HG03025 (cell line): ENCODE data around the gene BBS2.

Experiments
- ATAC-seq: cut with Tn5 transposase; IDR thresholded peaks from one replicate; pipeline ENCODE4 v1.9.1; 2021; ENCODE audit warnings: mild to moderate bottlenecking, moderate library complexity; ENCODE audit not compliant: unreplicated experiment, low FRiP score

BBS2 gene

GRCh38 chr16:56479469-56479868 is 40.4 kb downstream of the BBS2 start:
- ATAC-seq = no peak

- ATAC-seq = no peak
Measured at GRCh38 chr16:56478281-56479049, 41.4 kb downstream of the BBS2 start.

GRCh38 chr16:56477096-56477878 is 42.5 kb downstream of the BBS2 start:
- no peak for ATAC-seq

GRCh38 chr16:56475201-56475600 is 44.6 kb downstream of the BBS2 start:
- ATAC-seq = no peak

GRCh38 chr16:56470666-56471065 is 49.2 kb downstream of the BBS2 start:
- no peak for ATAC-seq

- ATAC-seq = no peak
Measured at GRCh38 chr16:56470232-56470631, 49.6 kb downstream of the BBS2 start.

- no peak for ATAC-seq
Measured at GRCh38 chr16:56469748-56470147, 50.1 kb downstream of the BBS2 start.

- no peak for ATAC-seq
Measured at GRCh38 chr16:56468800-56469199, 51.0 kb downstream of the BBS2 start.

GRCh38 chr16:56466344-56466743 is 53.5 kb downstream of the BBS2 start:
- ATAC-seq = no peak

- no peak for ATAC-seq
Measured at GRCh38 chr16:56463153-56463552, 56.7 kb downstream of the BBS2 start.

GRCh38 chr16:56462064-56462796 is 57.6 kb downstream of the BBS2 start:
- ATAC-seq = no peak

- ATAC-seq = no peak
Measured at GRCh38 chr16:56460101-56460500, 59.7 kb downstream of the BBS2 start.

GRCh38 chr16:56457927-56458470 is 61.8 kb downstream of the BBS2 start:
- no peak for ATAC-seq

GRCh38 chr16:56451753-56452689 is 67.8 kb downstream of the BBS2 start:
- peak; percentile 47 for ATAC-seq

GRCh38 chr16:56450986-56451752 is 68.7 kb downstream of the BBS2 start, which contains the start of the genes NUDT21 and OGFOD1:
Gene NUDT21, minus strand, starts transcription at chr16:56451332. Its CDS starts 130 bp downstream, at chr16:56451202.
Gene OGFOD1, plus strand, starts transcription at chr16:56451554. Its CDS starts 59 bp downstream, at chr16:56451613.
- ATAC-seq = peak; percentile 96

- peak; percentile 34 for ATAC-seq
Measured at GRCh38 chr16:56450275-56450985, 69.4 kb downstream of the BBS2 start.

GRCh38 chr16:56448005-56448404 is 71.8 kb downstream of the BBS2 start:
- no peak for ATAC-seq

GRCh38 chr16:56447286-56447685 is 72.5 kb downstream of the BBS2 start:
- no peak for ATAC-seq
